DMS79 (cell line): Measurements from ENCODE around the gene CBLB.

Experiments used
- DNase-seq: peaks from one replicate; lab custom pipeline; 2025; lab: John Stamatoyannopoulos, UW

The CBLB gene

DNA sequence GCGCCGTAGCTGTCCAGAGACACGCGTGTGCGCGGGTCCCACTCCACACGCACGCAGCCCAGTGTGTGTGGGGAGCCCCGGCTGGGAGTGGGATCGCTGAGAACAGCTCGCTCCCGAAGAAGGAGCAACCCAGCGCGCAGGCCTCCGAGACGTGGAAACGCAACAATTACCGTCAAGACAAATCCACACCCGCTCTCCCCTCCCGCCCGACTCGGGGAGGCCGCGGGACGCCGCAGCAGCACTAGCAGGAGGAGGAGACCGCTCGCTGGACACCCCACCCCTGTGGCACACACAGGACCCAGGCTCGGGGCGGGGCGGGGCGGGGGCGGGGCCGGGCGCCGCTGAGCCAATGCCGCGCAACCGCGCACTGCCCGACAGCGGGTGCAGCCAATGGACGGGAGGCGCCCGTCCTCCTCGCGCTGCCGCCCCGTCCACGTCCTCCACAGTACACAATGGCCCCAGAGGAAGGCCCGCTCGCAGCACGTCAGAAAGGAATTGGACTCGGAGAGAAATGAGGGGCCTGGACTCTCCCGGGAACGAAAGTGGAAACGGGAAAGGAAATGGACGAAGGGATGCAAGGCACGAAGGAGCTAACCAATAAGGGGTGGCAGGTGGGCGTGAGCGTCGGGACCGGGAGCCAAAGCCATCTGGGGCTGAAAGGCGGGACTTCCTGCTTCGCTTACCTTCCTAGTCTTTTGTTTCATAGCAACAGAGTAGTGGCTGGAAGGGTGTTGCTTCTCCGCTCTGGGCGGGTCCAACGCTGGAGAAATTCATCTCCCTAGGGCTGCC, at the start of gene CBLB:
TSS of gene CBLB (minus strand) at position 271 of the 789 bp plus-strand sequence. CDS start 1,435 bp downstream, outside the sequence.
- DNase-seq: peak; percentile 92

DNA sequence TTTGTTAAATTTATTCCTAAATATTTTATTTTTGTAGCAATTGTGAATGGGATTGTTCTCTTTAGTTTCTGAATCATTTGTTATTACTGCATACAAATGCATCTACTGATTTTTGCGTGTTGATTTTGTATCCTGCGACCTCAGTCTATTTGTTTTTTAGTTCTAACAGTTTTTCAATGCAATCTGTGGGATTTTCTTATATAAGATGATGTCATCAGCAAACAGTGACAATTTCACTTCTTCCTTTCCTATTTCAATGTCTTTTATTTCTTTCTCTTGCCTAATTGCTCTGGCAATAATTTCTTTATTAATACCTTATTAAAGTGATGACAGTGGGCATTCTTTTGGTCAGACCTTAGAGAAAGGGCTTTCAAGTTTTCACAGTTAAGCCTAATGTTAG, 48.0 kb upstream of the CBLB start:
- no peak for DNase-seq

DNA sequence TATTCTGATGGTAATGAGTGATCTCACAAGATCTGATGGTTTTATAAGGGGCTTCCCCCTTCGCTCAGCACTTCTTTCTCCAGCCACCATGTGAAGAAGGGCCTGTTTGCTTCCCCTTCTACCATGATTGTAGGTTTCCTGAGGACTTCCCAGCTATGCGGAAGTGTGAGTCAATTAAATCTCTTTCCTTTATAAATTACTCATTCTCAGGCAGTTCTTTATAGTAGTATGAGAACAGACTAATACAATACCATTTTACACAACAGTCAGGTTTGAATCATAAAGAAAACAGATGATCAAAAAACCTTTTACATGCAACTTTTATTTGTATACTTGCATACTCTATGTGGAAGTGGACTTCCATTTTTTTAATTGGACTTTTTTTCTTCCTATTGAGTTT, 46.7 kb upstream of the CBLB start:
- DNase-seq: no peak

DNA sequence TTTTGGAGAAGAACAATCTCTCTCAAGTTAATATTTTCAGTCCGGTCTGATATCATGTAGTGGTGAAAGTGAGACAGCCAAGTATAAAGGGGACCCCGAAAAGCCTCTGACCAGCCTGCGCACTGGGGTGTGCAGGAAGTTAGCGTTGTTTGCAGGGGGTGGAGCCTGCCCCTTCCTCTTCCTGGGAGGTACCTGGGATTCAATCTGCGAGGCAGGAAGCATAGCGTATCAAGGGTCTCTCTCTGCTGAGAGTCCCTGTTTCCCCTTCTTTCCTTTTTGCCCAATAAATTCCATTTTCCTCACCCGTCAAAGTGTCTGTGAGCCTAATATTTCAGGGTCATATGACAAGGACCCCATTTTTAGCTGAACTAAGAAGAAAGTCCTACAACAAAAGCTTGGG, 44.8 kb upstream of the CBLB start:
- DNase-seq: no peak

DNA sequence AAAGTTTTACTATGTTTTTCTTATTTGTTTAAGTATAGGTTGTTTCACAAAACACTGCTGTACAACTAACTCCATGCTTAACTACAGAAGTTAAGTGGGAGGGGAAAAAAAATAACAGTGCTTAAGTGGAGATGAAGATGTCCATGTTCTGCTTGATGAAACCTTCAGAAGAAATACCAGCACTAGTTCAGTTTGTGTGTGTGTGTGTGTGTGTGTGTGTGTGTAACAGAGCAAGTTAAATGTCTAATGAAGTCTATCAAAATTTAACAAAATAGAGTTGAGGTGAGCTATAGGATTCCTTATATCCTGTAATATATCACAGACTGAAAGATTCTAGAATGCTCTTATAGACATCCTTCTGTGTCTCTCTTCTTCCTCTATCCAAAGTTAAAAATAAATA, 44.1 kb upstream of the CBLB start:
- DNase-seq: no peak

DNA sequence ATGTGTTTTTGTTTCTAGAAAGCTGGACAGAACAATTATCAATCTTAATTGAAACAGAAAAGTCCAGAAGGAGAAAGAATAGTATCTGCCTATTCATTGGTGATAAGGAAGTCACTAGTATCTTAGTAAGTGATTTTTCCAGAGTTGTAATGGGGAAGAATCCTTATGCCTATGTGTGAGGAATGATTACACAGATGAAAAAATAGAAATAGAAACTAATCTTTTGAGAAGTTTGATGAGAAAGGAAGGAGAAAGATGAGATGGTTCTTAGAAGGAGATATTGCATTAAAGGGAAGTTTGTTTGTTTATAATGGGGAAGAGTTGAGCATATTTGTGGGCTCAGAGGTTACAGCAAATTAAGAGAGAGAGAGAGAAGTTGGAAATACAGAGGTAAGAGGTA, 42.7 kb upstream of the CBLB start:
- DNase-seq: no peak

DNA sequence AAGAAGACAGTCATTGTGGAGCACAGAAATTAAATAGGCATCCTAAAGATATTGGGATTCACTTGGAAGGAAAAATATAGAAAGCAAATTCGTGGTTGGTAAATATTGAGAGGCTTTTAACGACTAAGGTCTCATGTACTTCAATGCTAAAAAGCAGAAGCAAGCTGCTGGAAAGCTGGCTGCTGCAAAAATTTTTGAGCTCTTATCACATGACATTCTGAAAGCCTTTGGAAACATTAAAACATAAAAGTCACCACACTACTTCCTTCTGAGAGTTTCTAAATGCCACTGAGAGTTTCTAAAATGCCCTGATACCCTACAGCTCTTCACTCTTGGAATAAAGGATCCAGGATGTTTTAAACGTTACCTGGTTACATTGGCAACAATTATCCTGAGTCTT, 39.0 kb upstream of the CBLB start:
- peak; percentile 31 for DNase-seq

DNA sequence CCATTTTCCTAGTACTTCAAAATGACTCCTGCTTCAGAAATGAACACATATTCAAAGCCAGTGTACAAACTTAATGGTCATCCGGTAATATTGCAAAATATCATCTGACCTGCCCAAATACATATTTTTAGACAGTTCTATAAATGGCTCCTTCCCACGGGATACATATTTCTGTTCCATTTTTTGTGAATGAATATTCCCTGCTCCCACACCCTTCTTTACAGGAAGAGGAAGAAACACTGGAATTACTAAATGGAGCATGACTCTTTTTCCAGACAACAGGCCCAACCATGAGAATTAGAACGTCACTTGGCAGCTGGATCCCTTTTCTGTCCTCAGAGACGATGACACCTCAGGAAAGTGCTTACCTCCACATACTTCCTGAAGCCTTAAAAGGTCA, 38.0 kb upstream of the CBLB start:
- no peak for DNase-seq

DNA sequence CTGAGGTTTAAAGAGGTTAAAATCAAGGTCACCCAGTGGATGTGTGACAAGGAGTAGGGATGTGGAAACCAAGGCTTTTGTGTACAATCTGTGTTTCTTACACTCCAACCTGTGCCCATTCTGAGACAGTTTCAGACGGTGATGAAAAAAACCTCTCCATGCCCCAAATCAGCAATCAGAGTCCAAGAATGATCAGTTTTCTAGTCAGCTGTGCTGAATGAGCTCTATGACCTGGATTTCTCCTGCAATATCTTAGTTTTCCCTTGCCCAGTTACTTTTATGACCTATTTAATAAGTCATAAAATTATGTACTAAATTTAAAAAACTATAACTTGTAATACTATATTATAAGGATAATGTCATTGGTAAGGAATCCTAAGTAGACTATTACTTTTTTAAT, 37.5 kb upstream of the CBLB start:
- DNase-seq: no peak

DNA sequence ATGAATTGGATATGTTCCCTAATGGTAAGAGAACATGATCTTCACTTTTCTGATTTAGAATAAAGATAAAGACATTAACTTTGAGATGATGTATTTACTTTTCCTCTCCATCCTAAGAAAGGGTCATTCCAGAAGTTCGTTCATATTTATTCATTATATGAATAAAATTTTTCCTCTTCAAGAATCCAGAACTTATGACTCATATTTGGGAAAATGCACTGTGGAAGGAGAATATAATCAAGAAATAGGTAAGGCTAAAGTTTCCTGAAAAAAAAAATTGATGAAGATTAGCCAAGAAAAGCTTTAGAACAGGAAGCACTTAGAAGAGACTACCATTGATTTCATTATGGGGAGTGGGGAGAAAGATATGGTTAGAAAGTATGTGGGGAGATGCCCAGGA, 36.5 kb upstream of the CBLB start:
- no peak for DNase-seq

DNA sequence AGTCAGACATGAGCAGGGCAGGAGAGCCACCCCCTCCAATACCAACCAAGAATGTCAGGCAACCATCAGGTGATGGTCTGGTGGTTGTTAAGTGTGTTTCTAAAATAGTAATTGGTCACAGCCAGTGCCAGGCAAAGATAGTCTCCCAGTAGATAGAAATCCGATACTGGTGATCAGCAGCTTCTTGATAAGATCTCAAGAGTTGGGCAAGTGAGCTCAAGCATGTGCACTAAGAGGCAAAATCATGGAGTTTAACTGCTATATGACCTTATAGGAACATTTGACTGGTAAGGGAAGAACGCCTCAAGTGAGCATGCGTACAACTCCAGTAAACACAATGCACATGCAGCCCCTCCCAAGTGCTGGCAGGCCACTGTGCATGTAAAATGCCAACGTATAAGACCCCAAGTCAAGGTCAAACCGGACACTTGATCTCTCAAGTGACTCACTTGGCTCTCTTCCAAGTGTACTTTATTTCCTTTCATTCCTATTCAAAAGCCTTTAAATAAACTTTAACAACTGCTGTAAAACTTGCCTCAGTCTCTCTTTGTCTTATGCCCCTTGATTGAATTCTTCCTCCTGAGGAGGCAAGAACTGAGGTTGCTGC, 36.0 kb upstream of the CBLB start:
- peak; percentile 63 for DNase-seq

DNA sequence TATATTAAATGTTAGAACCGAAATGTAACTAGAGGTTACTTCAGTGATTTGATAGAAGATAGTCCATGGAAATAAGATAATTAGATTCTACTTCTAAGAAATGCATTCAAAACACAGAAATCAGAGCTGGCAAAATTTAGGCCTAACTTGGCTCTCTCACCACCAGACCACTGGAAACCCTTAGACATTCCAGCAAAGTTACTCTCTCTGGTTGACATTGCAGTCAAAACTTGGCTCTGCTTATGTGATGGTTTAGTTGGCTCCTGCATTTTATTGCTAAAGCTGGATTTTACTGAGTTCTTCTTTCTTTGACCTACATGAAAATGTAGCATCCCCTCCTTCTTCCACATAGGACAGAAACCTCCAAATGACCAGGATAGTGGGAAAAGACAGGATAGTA, 35.4 kb upstream of the CBLB start:
- DNase-seq: no peak

DNA sequence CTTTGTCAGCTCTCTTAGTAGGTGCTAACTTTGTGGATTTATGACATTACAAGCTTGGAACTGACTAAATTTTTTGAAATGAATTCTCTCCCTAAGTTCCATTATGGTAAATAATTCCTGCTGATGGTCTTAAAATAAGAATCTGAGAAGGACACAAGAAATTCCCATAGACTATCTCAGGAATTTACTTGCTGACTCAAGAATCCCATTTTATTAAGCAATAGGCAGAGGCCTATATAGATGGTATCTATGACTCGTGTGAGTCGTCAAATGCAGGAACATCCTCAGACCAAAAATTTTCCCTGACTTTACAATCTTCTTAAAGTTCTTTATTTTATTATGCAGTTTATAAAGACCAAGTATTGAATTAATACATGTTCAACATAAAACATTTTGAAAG, 30.7 kb upstream of the CBLB start:
- DNase-seq: no peak

DNA sequence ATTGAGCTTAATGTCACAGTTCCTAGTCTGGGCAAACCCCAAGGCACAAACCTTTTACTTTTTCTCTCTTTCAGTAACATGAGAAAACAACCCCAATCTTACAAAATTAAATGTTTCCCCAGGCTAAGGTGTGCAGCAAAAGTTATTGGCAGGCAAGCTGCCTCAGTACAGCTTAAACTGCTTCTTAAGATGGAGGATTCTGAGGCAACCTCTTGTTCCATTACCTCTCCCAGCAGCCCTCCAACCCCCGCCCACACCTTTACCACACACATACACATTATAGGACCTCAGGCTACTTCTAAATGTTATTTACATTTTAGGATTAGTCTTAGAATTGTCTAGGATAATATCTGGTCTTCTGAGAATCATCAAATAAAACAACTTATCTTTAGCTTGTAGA, 22.3 kb upstream of the CBLB start:
- no peak for DNase-seq

DNA sequence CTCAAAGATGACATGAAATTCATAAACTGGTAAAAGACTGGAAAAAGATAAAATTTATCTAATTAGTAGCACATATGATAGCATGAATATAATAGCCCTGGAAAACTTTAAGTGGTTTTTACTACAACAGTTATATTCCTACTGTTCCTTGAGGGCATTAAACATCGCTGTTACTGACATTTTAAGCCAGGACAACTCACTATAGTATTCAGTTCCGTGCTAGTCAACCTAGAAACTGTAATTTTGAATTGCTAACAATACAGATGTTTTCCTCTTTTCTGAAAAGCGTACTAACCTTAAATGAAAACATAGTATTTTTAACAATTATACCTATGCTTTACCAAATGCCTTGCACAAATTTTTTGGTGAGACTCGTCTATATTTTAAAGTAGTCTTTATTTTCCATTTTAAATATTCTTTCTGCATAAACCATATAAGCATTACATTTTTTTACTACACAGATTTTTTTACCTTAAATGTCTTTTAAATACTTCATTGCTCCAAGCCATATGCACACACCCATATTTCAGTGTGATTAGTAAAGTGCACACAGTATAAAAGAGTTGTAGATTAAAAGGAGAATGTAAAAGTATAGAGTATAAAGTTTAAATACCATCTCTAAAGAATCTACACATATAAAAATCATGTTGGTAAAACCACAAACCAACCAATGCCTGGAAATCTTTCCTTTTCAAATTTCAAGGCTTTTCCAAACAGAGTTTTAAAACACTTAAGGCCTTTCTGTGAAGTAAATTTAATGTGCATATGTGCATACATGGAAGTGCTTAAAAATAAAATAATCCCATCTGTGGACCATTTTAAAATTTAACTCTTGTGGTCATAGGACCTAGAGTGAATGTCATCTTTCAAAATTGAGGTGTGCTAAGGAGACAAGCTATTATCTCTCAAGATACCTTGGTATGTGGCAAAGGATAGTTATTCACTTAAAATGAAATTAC, 20.1 kb upstream of the CBLB start:
- no peak for DNase-seq

DNA sequence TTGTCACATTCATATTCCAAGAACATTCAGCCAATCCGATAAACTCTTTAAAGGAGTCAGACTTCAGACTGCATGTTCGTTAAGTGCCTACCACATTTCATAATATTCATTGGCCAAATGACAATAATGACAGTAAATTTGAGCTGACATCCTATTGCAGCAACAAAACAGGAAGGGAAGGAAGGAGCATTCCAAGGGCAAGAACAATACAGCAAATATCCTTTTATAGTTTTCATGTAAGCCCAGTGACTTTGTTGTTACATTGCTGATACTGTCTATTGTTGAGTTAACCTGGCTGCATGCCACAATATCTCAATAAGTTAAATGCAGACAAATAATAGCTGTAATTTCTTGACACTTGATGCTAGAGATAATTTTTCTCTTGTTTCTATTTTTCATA, 16.4 kb upstream of the CBLB start:
- DNase-seq: no peak

DNA sequence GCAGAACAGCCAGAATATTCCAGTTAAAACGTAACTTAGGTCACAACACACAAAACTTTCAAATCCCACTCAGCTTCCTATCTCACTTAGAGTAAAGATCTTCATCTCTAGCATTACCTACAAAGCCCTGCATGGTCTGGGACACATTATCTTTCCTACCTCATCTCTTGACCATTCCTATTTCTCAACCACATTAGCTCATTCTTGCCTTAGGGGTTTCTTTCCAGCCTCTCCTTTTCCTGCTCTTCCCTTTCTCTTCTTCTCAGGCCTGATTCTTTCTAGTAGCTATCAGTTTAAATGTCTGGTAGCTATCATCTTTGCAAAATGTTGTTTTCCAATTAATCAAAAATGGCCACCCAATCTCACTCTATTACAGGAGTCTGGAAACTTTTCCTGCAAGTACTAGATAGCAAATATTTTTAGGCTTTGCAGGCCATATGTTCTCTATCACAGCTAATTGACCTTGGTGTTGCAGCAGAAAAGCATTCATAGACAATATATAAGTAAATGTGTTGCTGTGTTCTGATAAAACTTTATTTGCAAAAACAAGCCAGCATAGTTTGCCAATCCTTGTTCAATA, 15.1 kb upstream of the CBLB start:
- DNase-seq: no peak

DNA sequence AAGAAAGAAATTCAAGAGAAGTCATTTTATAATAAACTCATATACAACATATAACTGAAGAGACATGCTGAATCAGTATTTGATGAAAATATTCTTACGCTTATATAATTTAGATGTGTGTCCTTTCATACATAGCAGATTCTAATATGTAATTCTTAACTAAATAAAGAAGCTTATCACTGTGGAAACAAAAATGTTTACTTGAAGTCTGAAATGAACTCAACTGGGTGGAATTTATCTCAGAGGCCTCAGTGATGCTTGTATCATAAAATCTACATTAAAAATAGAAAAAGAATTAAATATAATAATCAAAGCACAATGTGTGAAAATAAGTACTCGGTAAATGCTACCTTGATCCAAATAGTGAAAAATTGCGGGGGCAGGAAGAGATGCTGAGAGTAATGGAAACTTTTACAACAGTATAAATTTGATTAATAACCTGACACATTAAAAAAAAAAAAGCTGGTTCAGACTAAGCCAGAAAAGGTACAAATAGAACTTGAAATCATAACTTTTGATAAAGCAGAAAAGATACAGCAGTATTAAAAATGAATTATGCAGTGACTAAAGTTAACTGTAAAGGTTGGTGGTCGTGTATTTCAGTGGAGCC, 12.0 kb upstream of the CBLB start:
- DNase-seq: no peak

DNA sequence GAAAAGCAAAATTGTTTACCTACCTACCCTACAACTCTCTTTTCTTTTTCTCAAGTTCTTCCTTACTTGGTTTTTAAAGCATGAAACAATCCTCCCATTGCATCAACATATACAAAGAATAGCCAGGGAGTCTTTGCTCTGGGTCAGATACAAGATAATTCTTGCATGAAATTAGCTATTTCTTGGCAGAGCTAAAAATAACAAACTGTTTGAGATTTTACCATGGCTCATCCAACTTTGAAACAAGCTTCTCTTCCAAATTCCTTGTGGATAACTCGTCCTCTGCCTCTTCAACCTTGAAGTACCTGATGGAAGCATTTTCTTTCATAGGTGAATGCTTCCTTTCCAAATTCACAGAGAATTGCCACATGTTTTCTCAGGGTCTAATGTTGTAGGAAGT, 9.2 kb upstream of the CBLB start:
- DNase-seq: no peak

DNA sequence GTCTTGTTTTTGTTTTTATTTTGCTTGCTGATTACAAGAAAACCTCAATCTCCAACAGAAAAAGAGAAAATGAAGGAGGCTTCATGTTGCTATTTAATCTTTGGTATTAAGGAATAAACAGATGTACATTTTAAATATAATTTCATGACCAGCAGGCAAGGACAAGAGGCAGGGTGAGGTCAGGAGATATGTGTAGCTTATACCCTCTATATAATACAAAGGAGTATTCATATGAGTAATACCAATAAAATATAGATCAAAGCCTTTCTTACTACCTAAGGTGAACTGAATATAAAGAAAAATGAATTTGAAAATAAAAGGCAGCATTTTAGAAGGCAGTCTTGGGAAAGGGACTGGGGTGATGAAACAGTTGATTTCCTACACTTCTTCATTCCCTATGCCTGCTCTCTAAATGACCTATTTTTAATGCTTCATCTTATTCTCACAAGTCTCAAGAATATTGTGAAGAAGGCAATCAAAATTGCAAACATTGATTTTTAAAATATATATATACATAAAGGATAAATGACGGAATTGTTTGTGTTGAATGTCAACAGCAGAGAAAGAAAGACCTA, 8.6 kb upstream of the CBLB start:
- no peak for DNase-seq

DNA sequence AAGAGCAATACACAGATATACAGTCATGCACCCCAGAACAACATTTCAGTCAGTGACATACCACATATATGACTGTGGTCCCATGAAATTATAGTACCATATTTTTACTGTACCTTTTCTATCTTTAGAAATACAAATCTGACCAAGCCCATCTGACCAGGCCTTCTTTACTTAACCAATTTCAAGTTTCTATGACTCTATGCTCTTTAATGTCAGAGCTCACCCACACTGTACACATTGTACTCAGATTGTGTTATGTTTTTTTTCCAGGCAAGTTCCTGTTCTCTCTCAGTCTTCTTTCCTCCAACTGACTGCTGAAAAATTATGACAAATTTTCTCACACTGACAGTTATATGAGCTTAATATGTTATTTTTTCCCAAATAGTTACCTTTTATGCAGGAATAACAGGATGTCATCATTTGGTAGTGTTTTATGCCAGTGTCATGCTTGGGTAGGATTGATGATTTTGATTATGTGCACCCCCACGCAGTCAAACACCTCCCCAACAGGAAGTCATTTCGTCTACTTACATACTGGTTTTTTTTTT, 8.0 kb upstream of the CBLB start:
- DNase-seq: no peak
